NCI-H2107 (cell line): ENCODE data around the gene TENM4.
"Not testable (repeated sequence)": the region's sequence is repeated elsewhere in the genome, so short reads cannot be mapped to it uniquely, and the experiment has no call there.

ENCODE experiments used
- DNase-seq: peaks from one replicate; lab custom pipeline; 2025; lab: John Stamatoyannopoulos, UW

TENM4 gene

DNA sequence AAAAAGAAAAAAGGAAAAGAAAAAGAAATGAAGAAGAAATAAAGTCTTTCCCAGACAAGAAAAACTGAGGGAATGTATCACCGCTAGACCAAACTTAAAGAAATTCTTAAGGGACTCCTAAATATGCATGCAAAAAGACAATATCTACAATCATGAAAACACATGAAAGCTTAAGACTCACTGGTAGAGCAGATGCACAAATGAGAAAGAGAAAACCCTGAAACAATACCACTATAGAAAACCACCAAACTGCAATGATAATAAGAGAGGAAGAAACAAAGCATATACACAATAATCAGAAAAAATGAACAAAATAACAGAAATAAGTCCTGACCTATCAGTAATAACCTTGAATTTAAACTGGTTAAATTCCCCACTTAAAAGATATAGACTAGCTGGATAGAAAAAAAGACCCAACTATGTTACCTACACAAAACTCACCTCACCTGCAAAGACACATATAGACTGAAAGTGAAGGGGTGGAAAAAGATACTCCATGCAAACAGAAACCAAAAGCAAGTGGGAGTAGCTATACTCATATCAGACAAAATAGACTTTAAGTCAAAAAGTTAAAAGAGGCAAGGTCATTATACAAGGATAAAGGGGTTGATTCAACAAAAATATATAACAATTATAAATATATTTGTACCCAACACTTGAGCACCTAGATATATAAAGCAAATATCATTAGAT is 804.9 kb downstream of the TENM4 start:
- DNase-seq = no peak

DNA sequence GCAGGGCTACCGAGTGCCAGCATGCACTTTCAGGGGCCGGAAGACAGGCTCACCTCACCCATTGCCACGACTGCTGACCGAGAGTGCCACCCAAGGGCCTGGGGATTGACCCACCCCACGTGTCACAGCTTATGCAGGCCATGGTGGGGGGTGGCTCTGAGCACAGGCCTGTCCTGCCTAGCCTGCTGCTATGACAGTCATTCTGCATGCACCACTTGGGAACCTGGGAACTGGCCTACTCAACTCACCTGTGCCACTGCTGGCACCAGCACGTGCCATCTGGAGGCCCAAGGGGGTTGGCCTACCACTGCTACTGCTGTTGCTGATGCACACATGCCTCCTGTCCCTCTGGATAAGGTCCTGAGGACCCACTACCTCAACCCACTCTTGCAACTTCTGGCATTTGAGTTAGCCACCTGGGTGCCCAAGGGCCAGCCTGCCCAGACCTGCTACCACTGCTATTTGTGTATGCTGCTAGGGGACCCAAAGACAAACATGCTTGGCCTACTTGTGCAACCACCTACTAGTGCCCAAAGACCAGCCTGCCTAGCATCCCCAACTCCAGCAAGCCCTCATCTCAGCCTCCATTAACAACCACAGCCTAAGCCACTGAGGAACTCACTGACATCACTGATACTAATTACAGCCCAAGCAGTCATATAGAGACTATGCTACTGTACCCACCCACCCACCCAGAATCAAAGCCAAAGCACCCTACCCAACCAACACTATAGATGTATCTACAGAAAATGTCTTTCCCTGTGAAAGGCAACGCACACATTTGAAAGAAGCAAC is 807.1 kb downstream of the TENM4 start:
- DNase-seq = no peak

DNA sequence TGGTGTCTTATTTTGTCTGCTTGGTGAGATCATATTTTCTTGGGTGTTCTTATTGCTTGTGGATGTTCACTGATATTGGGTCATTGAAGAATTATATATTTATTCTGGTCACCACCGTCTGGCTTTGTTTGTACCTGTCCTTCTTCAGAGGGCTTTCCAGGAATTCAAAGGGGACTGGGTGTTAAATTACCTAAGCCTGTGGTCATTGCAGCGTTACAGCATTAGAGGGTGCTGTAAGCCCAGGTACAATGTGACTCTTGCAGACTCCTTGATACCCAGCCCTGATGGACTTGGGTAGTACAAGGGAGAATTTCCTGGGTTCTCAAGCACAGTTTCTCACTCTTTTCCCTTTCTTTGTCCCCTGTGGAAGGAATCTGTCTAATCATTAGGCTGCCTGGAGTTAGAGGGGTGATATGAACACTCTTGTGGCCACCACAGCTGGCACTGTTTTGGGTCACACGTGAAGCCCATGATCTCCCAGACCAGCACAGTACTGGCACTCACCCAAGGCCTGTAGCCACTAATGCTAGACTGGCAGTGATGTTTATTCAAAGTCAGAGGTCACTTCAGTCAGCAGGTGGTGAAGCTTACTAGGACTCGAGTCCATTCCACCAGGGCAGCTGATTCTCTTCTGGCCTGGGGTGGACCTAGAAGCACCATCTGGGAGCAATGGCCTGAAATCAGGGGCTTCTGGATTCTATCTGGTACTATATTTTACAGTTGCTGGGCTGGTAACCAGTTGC is 810.1 kb downstream of the TENM4 start:
- DNase-seq = no peak

DNA sequence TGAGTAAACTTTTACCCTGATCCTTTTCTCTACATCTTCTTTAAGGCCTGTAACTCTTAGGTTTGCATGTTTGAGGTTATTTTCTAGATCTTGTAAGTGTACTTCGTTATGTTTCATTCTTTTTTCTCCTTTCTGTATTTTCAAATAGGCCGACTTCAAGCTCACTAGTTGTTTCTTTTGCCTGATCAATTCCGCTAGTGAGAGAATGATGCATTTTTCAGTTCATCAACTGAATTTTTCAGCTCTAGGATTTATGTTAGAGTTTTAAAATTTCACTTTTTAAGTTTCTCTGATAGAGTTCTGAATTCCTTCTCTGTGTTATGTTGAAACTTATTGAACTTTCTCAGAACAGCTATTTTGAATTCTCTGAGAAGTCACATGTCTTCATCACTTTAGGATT is 810.7 kb downstream of the TENM4 start:
- no peak for DNase-seq

DNA sequence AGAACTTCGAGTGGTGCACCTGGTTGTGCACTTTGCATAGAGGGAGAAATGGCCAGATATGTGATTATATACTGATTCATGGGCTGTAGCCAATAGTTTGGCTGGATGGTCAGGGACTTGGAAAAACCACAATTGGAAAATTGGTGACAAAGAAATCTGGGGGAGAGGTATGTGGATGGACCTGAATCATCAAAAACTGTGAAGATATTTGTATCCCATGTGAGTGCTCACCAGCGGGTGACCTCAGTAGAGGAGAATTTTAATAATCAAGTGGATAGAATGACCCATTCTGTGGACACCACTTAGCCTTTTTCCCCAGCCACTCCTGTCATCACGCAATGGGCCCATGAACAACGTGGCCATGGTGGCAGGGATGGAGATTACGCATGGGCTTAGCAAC is 818.2 kb downstream of the TENM4 start:
- DNase-seq = no peak

GRCh38 chr11:78620159-78620558 is 820.7 kb downstream of the TENM4 start:
- no peak for DNase-seq

DNA sequence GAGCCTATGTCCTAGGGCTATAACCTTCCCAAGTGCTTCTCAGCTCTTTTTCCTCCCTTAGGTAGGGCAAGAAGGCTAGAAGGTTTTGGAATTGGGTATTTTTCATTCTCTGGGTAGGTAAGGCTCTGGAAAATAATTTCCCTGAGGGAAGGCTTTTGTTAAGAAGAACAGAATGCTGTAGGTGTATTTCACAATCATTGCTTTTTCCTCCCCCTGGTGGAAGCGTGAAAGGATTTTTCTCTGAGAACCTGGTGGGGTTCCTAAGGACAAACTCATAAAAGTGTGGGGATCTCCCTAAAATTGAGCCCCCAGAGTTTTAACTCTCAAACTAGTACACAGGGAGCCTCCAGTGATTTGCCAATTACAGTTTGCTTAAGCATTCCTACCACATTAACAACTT is 825.1 kb downstream of the TENM4 start:
- no peak for DNase-seq

DNA sequence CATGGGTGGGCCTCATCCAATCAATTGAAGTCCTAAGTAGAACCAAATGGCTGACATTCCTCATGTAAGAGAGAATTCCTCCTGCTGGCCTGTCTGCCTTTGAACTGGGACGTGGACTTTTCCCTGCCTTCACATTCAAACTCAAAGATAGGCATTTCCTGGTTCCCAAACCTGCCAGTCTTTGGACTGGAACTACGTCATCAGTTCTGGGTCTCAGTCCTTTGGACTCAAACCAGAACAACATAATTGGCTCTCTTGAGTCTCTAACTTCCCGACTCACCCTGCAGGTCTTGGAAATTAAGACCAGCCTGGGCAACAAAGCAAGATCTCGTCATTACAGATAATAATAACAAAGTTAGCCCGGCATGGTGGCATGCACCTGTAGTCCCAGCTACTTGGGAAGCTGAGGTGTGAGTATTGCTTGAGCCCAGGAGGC is 827.4 kb downstream of the TENM4 start:
- DNase-seq = no peak

DNA sequence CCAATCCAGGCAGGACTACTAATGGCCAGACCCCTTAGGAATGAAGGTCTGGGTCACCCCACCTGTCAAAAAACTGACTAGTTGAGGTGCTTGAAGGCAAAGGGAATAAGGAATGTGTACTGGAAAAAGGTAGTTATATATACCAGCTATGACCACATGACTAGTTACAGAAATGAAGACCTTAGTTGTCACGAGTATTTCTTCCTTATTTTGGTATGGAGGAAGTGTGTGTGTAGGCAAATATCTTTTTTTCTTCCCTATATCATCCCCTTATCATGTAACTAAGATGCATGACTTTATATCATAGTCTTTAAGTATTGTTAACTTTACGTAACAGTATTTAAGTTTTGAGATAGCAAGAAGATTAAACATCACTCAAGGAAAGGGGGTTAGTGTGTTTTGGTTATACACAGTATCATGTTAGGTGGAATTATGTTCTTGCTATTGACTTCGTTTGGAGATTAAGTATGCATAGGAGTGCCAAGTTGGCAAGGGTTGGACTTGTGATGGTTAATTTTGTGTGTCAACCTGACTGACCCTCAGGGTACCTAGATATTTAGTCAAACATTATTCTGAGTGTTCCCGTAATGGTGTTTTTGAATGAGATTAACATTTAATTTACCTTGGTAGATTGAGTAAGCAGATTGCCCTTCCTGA is 828.0 kb downstream of the TENM4 start:
- DNase-seq = no peak

DNA sequence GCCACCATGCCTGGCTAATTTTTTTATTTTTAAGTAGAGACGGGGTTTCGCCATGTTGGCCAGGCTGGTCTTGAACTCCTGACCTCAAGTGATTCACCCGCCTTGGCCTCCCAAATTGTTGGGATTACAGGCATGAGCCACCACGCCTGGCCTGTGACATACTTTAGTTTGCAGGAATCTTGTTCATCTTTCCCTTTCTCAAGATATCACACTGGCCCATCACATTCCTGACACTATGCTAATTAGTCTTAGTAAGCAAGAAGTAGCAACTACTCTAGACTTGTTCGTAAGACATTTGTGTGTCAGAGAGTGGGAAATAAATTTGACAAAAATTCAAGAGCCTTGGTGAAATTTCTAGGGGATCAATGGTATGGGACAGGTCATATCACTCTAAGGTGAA is 831.5 kb downstream of the TENM4 start:
- DNase-seq = not testable (repeated sequence)

DNA sequence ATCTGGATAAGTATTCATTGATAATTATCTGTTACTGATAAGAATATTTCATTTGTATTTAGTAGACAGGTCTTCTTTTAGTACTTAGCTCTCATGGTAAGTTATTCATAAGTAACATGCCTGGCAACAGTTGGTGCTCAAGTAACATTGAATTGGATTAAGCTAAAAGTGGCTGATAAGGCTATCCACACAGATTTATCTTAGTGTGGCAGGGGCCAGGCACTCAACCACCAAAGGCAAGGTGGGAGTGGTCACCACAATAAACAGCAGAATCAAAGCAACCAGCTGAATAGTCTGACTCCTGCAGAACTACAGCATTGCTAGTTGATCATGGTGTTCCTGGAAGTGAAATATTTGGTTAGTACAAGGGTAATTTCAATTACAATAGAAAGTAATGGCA is 833.1 kb downstream of the TENM4 start:
- DNase-seq = no peak

- DNase-seq = no peak
Observed at GRCh38 chr11:78606667-78607066, 834.2 kb downstream of the TENM4 start.

- DNase-seq = no peak
Observed at GRCh38 chr11:78605296-78605695, 835.5 kb downstream of the TENM4 start.

- no peak for DNase-seq
Observed at GRCh38 chr11:78603792-78604191, 837.0 kb downstream of the TENM4 start.
